Stimulated activated CD8-positive, alpha-beta memory T cell treated with anti-CD3 and anti-CD28 coated beads, Interleukin-4, amount 100 ng/mL, for 1 hour (primary cell): ENCODE measurements around the gene AMIGO1.

Source experiments
- DNase-seq, 2 donors: peaks; one replicate each; pipeline ENCODE4 v3.0.0-alpha.2; 2020; ENCODE audit warnings: low read depth in 2 of 2, low spot score in 1 of 2

Gene AMIGO1

GRCh38 chr1:109454497-109455133 is 54.9 kb downstream of the AMIGO1 start:
- DNase-seq: no peak
